Upper lobe of left lung (tissue), 6 donors: ENCODE results near the gene GNPAT. TPM values are rescaled to one million over a fixed set of nuclear protein-coding genes. Genes with fewer than 3 reads are reported as not detected.

Experiments used
- ATAC-seq, 2 donors: fragments of 200-7000 bp; cut with Tn5 transposase; one replicate each; pipeline ENCODE4 v1.9.1; 2022; ENCODE audit warnings: mild to moderate bottlenecking in 2 of 2, moderate library complexity in 2 of 2; ENCODE audit not compliant: low FRiP score in 2 of 2
- DNase-seq, 2 donors: peaks; one replicate each; pipeline ENCODE4 v3.0.0-alpha.2; 2019 to 2020
- H3K27ac ChIP-seq, 4 donors: fragments of 200-600 bp; sonication (generic); one replicate each; pipeline ENCODE4 v1.5.1; 2016 to 2019
- H3K27me3 ChIP-seq, 4 donors: fragments of 200-600 bp; sonication (generic); one replicate each; pipeline ENCODE4 v1.5.1; 2017 to 2019
- H3K36me3 ChIP-seq, 4 donors: fragments of 200-600 bp; sonication (generic); one replicate each; pipeline ENCODE4 v1.5.1; 2016 to 2019
- H3K4me1 ChIP-seq, 4 donors: fragments of 200-600 bp; sonication (generic); one replicate each; pipeline ENCODE4 v1.5.1; 2018 to 2019
- H3K4me3 ChIP-seq, 4 donors: fragments of 200-600 bp; sonication (generic); one replicate each; pipeline ENCODE4 v1.5.1; 2017 to 2019; ENCODE audit warnings: mild to moderate bottlenecking in 2 of 4, moderate library complexity in 1 of 4
- H3K9me3 ChIP-seq, 4 donors: fragments of 200-600 bp; sonication (generic); one replicate each; pipeline ENCODE4 v1.5.1; 2018 to 2019
- EP300 ChIP-seq, 4 donors: sonication (generic); formaldehyde crosslinking; IDR thresholded peaks; one replicate each; pipeline ENCODE4 v1.5.1; 2017; ENCODE audit warnings: antibody characterized with exemption in 4 of 4, control low read depth in 2 of 4
- POLR2A ChIP-seq, 4 donors: fragments of 450-650 bp; IDR thresholded peaks; one replicate each; pipeline ENCODE4 v1.5.1; 2016 to 2017; ENCODE audit warnings: antibody characterized with exemption in 4 of 4, mild to moderate bottlenecking in 2 of 4
- POLR2AphosphoS5 ChIP-seq, 2 donors: sonication (generic); formaldehyde crosslinking; IDR thresholded peaks; one replicate each; pipeline ENCODE4 v1.5.1; 2017; ENCODE audit warnings: antibody characterized with exemption in 2 of 2
- WGBS, 2 donors: methylation state at CpG; one replicate each; pipeline ENCODE4 v1.1.5; 2017 to 2018; 5-methylcytosine and 5-hydroxymethylcytosine counted together
- total RNA-seq, 6 donors: library from RNA; depleted of rRNA in 4 of 6; stranded (reverse); fragments of >200 nt in 4 of 6; gene quantifications; one replicate each; pipeline versions ENCODE4 v1.1.0 to v1.2.1, GENCODE V29; 2016 to 2021
- TF ChIP-seq, protein P1 (sequence below), 6 experiments: fragments of 450-650 bp in 4 of 6; fragments of 200-600 bp in 2 of 6; sonication (generic) in 2 of 6; IDR thresholded peaks; one replicate each; pipeline ENCODE4 v1.5.1; 2016 to 2019; ENCODE audit warnings: antibody characterized with exemption in 6 of 6
- donor health status: DM: no; HTN: no; CAD: no; lungs with moderate emphysema.
- donor health status: DM: no; HTN: yes; CAD: no; lungs with severe emphysema.

The GNPAT gene
- total RNA-seq, 6 donors from 2014 or later = 14.0 to 65.0 (median 30.5) TPM

DNA sequence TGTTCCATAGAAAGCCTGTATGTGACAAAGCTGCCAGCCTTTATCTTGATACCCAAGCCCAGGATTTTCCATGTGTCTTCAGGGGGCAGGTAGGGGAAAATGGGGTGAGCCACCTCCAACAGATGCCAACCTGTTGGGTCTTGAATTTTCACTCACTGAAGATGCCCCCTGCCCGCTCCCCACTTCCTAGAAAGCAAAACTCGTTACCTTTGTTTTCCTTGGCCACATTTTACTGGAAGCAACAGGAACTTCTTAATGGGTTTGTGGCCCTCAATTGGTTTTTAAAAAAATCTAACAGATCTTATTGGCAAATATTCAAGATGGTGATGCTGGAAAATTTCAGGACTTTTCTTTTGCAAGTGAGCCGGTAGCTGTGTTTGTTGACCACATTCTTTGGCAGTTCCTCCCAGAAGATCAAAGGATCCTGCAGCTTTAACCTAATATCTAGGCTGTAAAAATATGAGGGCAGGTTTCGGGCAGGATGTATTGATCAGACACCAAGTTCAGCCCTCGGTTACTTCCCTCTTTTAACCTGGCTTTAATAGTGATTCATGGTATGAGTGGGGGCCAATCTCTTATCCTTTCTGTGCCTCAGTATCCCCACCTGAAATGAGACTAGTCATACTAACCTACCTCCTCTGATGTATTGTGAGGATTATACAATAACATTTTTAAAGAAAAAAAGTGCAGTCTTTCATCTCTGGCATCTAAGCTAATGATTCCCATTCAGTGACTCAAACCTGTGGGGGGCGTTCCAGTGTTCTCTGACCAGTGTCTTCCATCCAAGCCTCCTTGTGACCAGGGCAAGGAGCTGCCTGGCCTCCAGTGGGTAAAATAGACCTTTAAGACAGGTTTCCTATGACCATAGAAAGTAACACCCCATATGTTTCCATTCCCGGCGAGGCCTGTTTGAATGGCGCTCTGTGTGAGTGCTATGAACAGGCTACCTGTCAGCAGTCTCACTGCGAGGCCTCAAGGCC, 21.3 kb upstream of the GNPAT start:
- peaks cover 3 to 20% (median 8%) of the 10 kb centered on the region in 4 donors for H3K36me3 ChIP-seq
- ATAC-seq (no peak), DNase-seq (no peak)
- no peaks in the 10 kb centered on the region for H3K9me3 ChIP-seq
- WGBS, 2 donors = 58 to 75% methylated on average over 6 to 10 of the region's 10 CpGs
- TF ChIP-seq POLR2AphosphoS5 (IDR thresholded peaks at IDR 0.05) (no peak), EP300 (IDR thresholded peaks at IDR 0.05) (no peak)
- H3K4me1 ChIP-seq = no peaks in the 10 kb centered on the region
- no peaks in the 10 kb centered on the region for H3K27me3 ChIP-seq
- no peak overlapping the region for H3K4me3 ChIP-seq
- no peak overlapping the region for H3K27ac ChIP-seq

DNA sequence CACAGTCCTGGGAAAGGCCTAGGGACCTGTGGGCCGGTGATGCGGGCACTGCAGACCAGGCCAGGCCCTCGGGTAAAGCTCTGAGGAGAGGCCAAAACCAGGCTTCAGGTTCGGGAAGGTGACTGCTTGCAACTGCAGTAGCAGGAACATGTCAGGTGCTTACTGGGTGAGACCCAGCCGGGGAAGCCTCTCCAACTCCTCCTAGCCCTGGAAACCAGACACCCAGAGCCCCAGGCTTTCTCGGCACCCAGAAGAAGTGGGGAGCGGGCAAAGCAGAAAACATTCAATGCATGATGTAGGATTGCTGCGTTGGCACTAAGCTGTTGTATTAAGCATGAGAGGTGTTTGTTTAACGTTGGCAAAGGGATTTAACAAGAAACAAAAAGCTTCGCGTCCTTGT, 20.2 kb upstream of the GNPAT start:
- ATAC-seq (no peak), DNase-seq (no peak)
- Histone ChIP-seq H3K9me3 (no peaks in the 10 kb centered on the region), H3K4me1 (no peaks in the 10 kb centered on the region), H3K4me3 (no peak overlapping the region), H3K27me3 (no peaks in the 10 kb centered on the region), H3K27ac (no peak overlapping the region), H3K36me3 (peaks cover 12 to 31% (median 18%) of the 10 kb centered on the region in 4 donors)
- TF ChIP-seq, protein P1, sequence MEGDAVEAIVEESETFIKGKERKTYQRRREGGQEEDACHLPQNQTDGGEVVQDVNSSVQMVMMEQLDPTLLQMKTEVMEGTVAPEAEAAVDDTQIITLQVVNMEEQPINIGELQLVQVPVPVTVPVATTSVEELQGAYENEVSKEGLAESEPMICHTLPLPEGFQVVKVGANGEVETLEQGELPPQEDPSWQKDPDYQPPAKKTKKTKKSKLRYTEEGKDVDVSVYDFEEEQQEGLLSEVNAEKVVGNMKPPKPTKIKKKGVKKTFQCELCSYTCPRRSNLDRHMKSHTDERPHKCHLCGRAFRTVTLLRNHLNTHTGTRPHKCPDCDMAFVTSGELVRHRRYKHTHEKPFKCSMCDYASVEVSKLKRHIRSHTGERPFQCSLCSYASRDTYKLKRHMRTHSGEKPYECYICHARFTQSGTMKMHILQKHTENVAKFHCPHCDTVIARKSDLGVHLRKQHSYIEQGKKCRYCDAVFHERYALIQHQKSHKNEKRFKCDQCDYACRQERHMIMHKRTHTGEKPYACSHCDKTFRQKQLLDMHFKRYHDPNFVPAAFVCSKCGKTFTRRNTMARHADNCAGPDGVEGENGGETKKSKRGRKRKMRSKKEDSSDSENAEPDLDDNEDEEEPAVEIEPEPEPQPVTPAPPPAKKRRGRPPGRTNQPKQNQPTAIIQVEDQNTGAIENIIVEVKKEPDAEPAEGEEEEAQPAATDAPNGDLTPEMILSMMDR (IDR thresholded peaks at IDR 0.05) = no peak
- TF ChIP-seq EP300 (IDR thresholded peaks at IDR 0.05) (no peak), POLR2AphosphoS5 (IDR thresholded peaks at IDR 0.05) (no peak), POLR2A (IDR thresholded peaks at IDR 0.05) (no peak)
- WGBS, 2 donors = 73 to 78% methylated on average over 6 to 11 of the region's 11 CpGs

DNA sequence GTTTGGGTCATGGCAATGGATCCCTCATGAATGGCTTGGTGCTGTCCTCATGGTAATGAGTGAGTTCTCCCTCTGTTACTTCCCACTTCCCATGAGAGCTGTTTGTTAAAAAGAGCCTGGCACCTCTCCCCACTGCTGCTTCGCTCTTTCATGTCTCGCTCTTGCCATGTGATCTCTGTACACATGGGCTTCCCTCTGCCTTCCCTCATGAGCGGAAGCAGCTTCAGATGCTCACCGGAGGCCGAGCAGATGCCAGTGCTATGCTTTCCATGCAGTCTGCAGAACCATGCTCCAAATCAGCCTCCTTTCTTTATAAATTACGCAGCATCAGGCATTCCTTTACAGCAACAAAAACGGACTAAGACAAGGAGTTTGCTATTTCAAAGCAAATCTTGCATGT, 14.9 kb upstream of the GNPAT start:
- no peaks in the 10 kb centered on the region for H3K4me1 ChIP-seq
- no peak for DNase-seq
- no peak for ATAC-seq
- no peaks in the 10 kb centered on the region for H3K9me3 ChIP-seq
- H3K27me3 ChIP-seq = no peaks in the 10 kb centered on the region
- H3K4me3 ChIP-seq = no peak overlapping the region
- no peak overlapping the region for H3K27ac ChIP-seq
- WGBS, 2 donors = 88 to 94% methylated on average over 7 of the region's 7 CpGs
- TF ChIP-seq, protein P1 (IDR thresholded peaks at IDR 0.05) = no peak
- no peak for TF ChIP-seq POLR2A (IDR thresholded peaks at IDR 0.05)
- no peak for TF ChIP-seq EP300 (IDR thresholded peaks at IDR 0.05)
- no peak for TF ChIP-seq POLR2AphosphoS5 (IDR thresholded peaks at IDR 0.05)
- H3K36me3 ChIP-seq = peaks cover 21 to 66% (median 40%) of the 10 kb centered on the region in 4 donors

DNA sequence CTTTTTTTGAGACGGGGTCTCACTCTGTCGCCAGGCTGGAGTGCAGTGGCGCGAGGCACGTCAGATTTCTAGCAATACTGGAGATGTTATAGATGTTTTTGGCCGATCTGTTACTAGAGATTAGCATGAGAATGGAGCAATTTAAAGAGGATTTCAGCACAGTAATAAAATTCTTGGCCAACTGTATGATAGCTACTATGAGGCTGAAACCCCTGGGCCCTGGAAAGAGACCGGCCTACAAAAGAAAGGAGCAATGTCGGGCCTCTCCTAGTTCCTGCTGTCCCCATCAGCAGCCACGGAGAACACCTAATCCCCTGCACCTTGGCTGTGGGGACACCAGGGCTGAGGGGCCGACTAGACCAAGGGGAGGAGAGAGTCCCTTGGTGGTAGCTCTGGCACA, 9.5 kb upstream of the GNPAT start:
- DNase-seq = no peak
- no peaks in the 10 kb centered on the region for H3K9me3 ChIP-seq
- 93 to 98% methylated on average over 7 to 10 of the region's 10 CpGs for WGBS, 2 donors
- no peak overlapping the region for H3K4me3 ChIP-seq
- TF ChIP-seq, protein P1 (IDR thresholded peaks at IDR 0.05) = no peak
- TF ChIP-seq POLR2A (IDR thresholded peaks at IDR 0.05) (no peak), POLR2AphosphoS5 (IDR thresholded peaks at IDR 0.05) (no peak), EP300 (IDR thresholded peaks at IDR 0.05) (no peak)
- H3K36me3 ChIP-seq = peaks cover 3 to 43% (median 15%) of the 10 kb centered on the region in 4 donors
- no peak overlapping the region for H3K27ac ChIP-seq
- H3K27me3 ChIP-seq = no peaks in the 10 kb centered on the region
- peaks cover 0 to 4% (median 0%) of the 10 kb centered on the region in 4 donors for H3K4me1 ChIP-seq
- no peak for ATAC-seq

DNA sequence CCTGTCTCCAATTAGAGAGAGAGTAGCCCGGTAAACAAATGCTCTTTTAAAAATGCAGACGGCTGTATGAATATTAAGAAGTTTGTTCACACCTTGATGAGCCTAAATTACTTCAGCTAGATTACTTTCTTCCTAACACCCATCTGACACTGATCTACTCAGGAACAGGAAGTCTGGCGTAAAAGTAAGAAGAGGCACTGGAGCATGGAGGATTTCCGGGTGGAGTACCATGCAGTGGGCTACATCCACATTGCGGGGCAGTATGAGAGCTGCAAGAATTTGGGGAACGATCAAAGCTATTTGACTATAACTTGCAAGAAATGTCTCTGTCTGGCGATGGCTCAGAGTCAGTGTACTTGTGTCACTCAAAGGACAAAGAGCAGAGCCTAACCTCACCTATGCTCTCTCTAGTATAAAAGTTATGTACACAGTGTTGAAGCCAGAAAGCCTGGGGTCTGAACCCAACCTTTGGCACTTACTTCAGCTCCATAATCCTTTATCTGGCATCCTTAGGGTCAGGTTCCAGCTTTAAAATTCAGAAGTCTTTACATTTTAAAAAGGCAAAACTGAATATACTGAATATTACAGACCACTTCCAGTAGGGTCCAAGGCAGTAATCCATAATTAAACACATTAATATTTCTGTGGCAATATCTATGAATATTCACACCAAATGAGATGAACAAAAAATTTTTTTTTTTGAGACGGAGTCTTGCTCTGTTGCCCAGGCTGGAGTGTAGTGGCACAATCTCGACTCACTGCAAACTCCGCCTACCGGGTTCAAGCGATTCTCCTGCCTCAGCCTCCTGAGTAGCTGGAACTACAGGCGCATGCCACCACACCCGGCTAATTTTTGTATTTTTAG, 7.9 kb upstream of the GNPAT start:
- TF ChIP-seq POLR2A (IDR thresholded peaks at IDR 0.05) (no peak), EP300 (IDR thresholded peaks at IDR 0.05) (no peak), POLR2AphosphoS5 (IDR thresholded peaks at IDR 0.05) (no peak)
- TF ChIP-seq, protein P1 (IDR thresholded peaks at IDR 0.05) = no peak
- no peaks in the 10 kb centered on the region for H3K27me3 ChIP-seq
- ATAC-seq (no peak), DNase-seq (no peak)
- H3K4me1 ChIP-seq = peaks cover 0 to 4% (median 0%) of the 10 kb centered on the region in 4 donors
- H3K4me3 ChIP-seq = no peak overlapping the region
- WGBS, 2 donors = 77 to 84% methylated on average over 14 of the region's 14 CpGs
- H3K9me3 ChIP-seq = no peaks in the 10 kb centered on the region
- H3K36me3 ChIP-seq = peaks cover 0 to 46% (median 15%) of the 10 kb centered on the region in 4 donors
- no peak overlapping the region for H3K27ac ChIP-seq
